Endodermal cell (in vitro differentiated cells): ENCODE data around the gene YIPF7. TPM values are rescaled to one million over a fixed set of nuclear protein-coding genes. Genes with fewer than 3 reads are reported as not detected.

Experiments used
- DNase-seq: peaks from one replicate; pipeline ENCODE4 v3.0.0-alpha.2; 2017
- H3K27ac ChIP-seq: 2 replicates; pipeline ENCODE4 v1.5.1; 2013; ENCODE audit warnings: mild to moderate bottlenecking, low read depth, low read length, moderate library complexity
- H3K27me3 ChIP-seq: 2 replicates; pipeline ENCODE4 v1.6.1; 2013; ENCODE audit warnings: mild to moderate bottlenecking, low read length, moderate library complexity; ENCODE audit not compliant: insufficient read depth, control insufficient read depth, poor library complexity, severe bottlenecking
- H3K36me3 ChIP-seq: 2 replicates; pipeline ENCODE4 v1.7.0; 2013; ENCODE audit warnings: mild to moderate bottlenecking, low read length, moderate library complexity; ENCODE audit not compliant: control insufficient read depth, insufficient read depth
- H3K4me1 ChIP-seq: one replicate; pipeline ENCODE4 v1.7.0; 2013; ENCODE audit warnings: low read length; ENCODE audit not compliant: control insufficient read depth, insufficient read depth
- H3K4me3 ChIP-seq: 2 replicates; pipeline ENCODE4 v1.5.1; 2013; ENCODE audit warnings: mild to moderate bottlenecking, low read length, moderate library complexity
- H3K9ac ChIP-seq: 2 replicates; pipeline ENCODE4 v1.6.1; 2013; ENCODE audit warnings: mild to moderate bottlenecking, low read length, moderate library complexity; ENCODE audit not compliant: poor library complexity, severe bottlenecking; ENCODE audit errors: extremely low read depth
- H3K9me3 ChIP-seq: 2 replicates; pipeline ENCODE4 v1.6.1; 2013; ENCODE audit warnings: mild to moderate bottlenecking, low read length, moderate library complexity; ENCODE audit not compliant: control insufficient read depth
- H3K27ac Mint-ChIP-seq: 2 replicates; pipeline ENCODE4 v1.8.0; 2020; ENCODE audit warnings: mixed read lengths
- H3K27me3 Mint-ChIP-seq: 2 replicates; pipeline ENCODE4 v1.8.0; 2021; ENCODE audit warnings: mild to moderate bottlenecking, mixed read lengths; ENCODE audit not compliant: insufficient read depth
- H3K36me3 Mint-ChIP-seq: 2 replicates; pipeline ENCODE4 v1.8.0; 2020; ENCODE audit warnings: low read depth, mixed read lengths
- H3K4me1 Mint-ChIP-seq: 2 replicates; pipeline ENCODE4 v1.8.0; 2020; ENCODE audit warnings: mixed read lengths
- H3K4me3 Mint-ChIP-seq: 2 replicates; pipeline ENCODE4 v1.8.0; 2020; ENCODE audit warnings: mild to moderate bottlenecking, moderate library complexity, mixed read lengths
- H3K9me3 Mint-ChIP-seq: 2 replicates; pipeline ENCODE4 v1.8.0; 2020; ENCODE audit warnings: mild to moderate bottlenecking, mixed read lengths
- CTCF ChIP-seq: fragments of 200-600 bp; sonication (generic); conservative IDR thresholded peaks from 2 replicates; pipeline ENCODE4 v1.5.0; 2021; ENCODE audit warnings: antibody characterized with exemption, mild to moderate bottlenecking
- WGBS, 2 experiments: methylation state at CpG; one replicate each; pipeline versions ENCODE4 v1.1.5 to v1.1.7; 2013; ENCODE audit warnings: missing lambda C conversion rate in 2 of 2, mixed read lengths in 1 of 2; ENCODE audit not compliant: insufficient coverage in 1 of 2, insufficient read length in 1 of 2; 5-methylcytosine and 5-hydroxymethylcytosine counted together
- total RNA-seq, 2 donors: library from RNA; stranded (reverse); fragmentation: NEBNext Ultra II Directional in 1 of 2; extraction: Animal tissue kit (Norgen Biotek cat#: 25700) in 1 of 2; gene quantifications; 2 replicates in 1 of 2; 3 replicates in 1 of 2; pipeline ENCODE4 v1.2.1, GENCODE V29; 2021

Gene YIPF7
- total RNA-seq, 2 donors from 2014 or later = not detected

- Mint-ChIP-seq H3K9me3 (no peaks in the 10 kb centered on the region), H3K27me3 (peaks cover 27% of the 10 kb centered on the region), H3K36me3 (no peaks in the 10 kb centered on the region), H3K4me3 (no peak overlapping the region), H3K4me1 (peaks cover 9% of the 10 kb centered on the region), H3K27ac (no peak overlapping the region)
- WGBS, 2 experiments = 77 to 78% methylated on average over 4 to 5 of the region's 5 CpGs
- no peak for TF ChIP-seq CTCF
- no peaks in the 10 kb centered on the region for H3K36me3 ChIP-seq
- H3K27ac ChIP-seq = no peak overlapping the region
- H3K9ac ChIP-seq = no peak overlapping the region
- no peaks in the 10 kb centered on the region for H3K4me1 ChIP-seq
- H3K9me3 ChIP-seq = no peaks in the 10 kb centered on the region
- no peak overlapping the region for H3K4me3 ChIP-seq
- peaks cover 35% of the 10 kb centered on the region for H3K27me3 ChIP-seq
- DNase-seq = no peak
Measured at GRCh38 chr4:44675366-44675765, 23.9 kb upstream of the YIPF7 start.

GRCh38 chr4:44674471-44674870 lies 23.0 kb upstream of the YIPF7 start:
- Histone ChIP-seq H3K4me3 (no peak overlapping the region), H3K27me3 (peaks cover 40% of the 10 kb centered on the region), H3K4me1 (no peaks in the 10 kb centered on the region), H3K36me3 (no peaks in the 10 kb centered on the region), H3K27ac (no peak overlapping the region), H3K9me3 (no peaks in the 10 kb centered on the region), H3K9ac (no peak overlapping the region)
- TF ChIP-seq CTCF = no peak
- H3K27me3 Mint-ChIP-seq = peaks cover 32% of the 10 kb centered on the region
- no peak for DNase-seq
- H3K4me3 Mint-ChIP-seq = no peak overlapping the region
- H3K27ac Mint-ChIP-seq = no peak overlapping the region
- H3K4me1 Mint-ChIP-seq = peaks cover 5% of the 10 kb centered on the region
- no CpG with 5 or more reads among the region's 1 CpG for WGBS, 2 experiments
- H3K36me3 Mint-ChIP-seq = no peaks in the 10 kb centered on the region
- H3K9me3 Mint-ChIP-seq = no peaks in the 10 kb centered on the region

GRCh38 chr4:44671636-44672035 lies 20.2 kb upstream of the YIPF7 start:
- Mint-ChIP-seq H3K27me3 (peaks cover 38% of the 10 kb centered on the region), H3K4me1 (no peaks in the 10 kb centered on the region), H3K4me3 (no peak overlapping the region), H3K36me3 (no peaks in the 10 kb centered on the region), H3K9me3 (no peaks in the 10 kb centered on the region), H3K27ac (no peak overlapping the region)
- H3K36me3 ChIP-seq = no peaks in the 10 kb centered on the region
- no peak overlapping the region for H3K4me3 ChIP-seq
- H3K27me3 ChIP-seq = peaks cover 59% of the 10 kb centered on the region
- no peaks in the 10 kb centered on the region for H3K4me1 ChIP-seq
- TF ChIP-seq CTCF = no peak
- 85 to 88% methylated on average over 3 of the region's 3 CpGs for WGBS, 2 experiments
- H3K9me3 ChIP-seq = no peaks in the 10 kb centered on the region
- H3K27ac ChIP-seq = no peak overlapping the region
- DNase-seq = no peak
- no peak overlapping the region for H3K9ac ChIP-seq
